ENCODE data around the gene CCDC180.
"Not testable (repeated sequence)": the region's sequence is repeated elsewhere in the genome, so short reads cannot be mapped to it uniquely, and the experiment has no call there.

The CCDC180 gene

GRCh38 chr9:97311798-97312500 lies 4.5 kb downstream of the CCDC180 start:
- DNase-seq = no peak

DNA sequence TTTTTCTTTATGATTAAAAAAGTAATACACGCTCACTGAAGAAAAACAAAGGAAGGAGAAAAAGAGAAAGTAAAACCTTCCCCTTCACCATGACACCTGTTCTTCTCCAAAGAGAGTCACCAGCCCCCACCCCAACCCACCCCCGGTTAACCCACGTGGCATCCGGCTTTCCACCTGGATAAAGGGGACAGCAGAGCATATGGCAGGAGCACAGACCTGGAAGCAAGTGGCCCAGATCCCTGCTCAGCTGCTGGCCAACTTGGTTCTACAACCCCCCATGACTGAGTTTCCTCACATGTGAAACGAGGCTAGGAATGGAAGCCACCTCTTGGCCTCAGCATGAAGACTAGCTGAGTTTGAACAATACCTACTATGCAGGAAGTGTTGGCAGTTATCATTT lies 5.1 kb downstream of the CCDC180 start:
- no peak for DNase-seq

GRCh38 chr9:97313243-97313642 lies 5.8 kb downstream of the CCDC180 start:
- no peak for DNase-seq

DNA sequence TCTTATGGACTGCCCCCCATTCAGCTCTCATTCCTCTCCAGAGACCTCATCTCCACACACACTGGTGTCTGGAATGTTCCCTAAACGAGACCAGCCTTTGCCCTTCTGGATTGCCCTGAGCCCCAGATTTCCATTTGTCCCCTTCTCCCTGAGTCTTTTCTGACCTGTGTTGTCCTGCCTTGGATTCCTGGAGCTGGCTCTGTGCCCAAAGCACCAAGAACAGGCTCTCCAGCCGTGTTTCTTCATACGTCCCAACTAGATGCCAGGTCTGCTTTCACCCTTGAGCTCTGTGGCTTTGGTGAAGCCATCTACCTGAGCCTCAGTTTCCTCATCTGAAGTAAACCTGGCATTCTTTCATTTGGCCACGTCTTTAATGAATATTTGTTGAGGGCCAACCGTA lies 6.3 kb downstream of the CCDC180 start:
- DNase-seq = no peak

DNA sequence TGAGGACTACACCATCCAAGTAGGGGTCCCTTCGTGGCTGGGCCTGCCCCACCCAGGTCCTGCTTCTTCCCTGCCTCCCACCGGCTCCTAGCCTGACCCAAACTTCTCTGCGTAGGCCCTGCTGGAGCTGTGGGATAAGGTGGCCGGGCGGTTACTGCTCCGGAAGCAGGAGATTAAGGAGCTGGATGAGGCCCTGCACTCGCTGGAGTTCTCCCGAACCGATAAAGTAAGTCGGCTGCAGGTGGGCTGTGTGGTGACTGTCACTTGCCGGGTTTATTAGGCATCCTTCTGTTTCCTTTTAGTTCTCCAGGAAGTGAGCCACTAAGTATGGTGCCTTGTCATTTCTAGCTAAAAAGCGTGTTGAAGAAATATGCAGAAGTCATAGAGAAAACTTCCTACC lies 7.0 kb downstream of the CCDC180 start:
- no peak for DNase-seq

DNA sequence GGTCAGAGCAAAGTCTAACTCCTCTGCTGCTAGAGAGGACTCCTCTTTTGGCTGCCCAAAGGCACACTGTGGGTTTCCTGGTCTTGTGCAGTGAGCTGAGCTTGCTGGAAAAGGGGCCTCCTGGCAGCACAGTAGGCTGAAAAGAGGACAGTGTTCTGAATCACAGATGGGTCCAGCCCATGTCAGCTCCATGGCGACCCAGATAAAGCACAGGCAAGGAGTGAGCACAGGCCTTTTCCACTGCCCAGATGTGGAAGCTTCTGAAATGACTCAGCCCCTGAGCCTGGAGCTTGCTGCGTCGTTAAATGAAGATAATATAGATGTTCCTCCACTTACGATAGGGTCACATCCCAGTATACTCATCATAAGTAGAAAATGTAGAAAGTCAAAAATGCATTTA lies 8.1 kb downstream of the CCDC180 start:
- no peak for DNase-seq

GRCh38 chr9:97316904-97317303 lies 9.4 kb downstream of the CCDC180 start:
- no peak for DNase-seq

DNA sequence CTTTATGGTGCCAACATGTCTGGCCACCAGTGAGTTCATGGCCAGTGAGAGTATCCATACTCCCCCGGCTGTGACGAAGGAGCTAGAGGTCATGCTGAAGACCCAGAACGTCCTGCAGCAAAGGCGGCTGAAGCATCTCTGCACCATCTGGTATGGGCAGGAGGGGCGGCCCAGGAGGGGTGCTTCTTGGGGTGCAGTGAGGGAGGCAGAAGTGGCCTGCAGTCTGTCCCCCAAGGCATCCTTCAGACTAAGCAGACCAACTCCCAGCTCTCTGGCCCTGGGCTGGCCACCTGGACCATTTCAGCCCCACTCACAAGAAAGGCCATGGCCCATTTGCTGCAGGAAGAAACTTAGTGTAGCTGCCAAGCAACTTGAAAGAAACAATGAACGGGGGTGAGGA lies 11.0 kb downstream of the CCDC180 start:
- DNase-seq = no peak

DNA sequence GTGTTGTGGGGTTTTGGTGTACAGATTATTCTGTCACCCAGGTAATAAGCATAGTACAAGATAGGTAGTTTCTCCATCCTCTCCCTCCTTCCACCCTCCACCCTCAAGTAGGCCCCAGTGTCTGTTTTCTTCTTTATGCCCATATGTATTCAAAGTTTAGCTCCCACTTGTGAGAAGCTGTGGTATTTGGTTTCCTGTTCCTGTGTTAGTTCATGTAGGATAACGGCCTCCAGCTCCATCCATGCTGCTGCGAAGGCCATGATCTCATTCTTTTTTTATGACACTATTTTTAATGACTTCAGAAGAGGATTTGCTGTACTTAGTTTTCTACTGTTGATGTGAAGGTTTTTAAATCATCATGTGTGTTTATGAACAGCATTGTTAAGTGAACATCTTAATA lies 11.9 kb downstream of the CCDC180 start:
- DNase-seq = no peak

DNA sequence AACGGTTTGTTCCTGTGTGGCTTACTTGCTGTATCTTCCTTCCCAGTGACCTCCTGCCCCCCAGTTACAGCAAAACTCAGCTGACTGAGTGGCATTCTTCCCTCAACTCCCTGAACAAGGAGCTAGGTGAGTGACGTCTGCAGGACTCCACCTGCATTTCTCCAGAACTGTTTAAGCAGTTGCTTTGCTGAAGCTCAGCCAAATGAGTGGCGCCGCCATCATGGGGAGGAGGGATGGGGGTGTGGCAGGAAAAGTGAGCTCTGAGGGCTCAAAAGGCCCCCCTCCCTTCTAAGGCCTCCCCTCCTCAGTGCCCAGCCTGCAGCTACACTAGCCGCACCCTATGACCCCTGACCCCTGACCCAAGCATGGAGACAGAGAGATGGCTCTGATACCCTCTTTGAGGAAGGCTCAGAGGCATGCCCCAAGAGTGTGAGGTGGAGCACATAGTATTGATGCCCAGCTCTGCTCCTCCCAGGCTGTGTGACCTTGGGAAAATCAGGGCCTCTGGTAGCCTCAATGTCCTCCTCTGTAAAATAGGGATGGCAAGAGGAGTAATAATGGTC lies 12.7 kb downstream of the CCDC180 start:
- DNase-seq = no peak

GRCh38 chr9:97321251-97321650 lies 13.8 kb downstream of the CCDC180 start:
- no peak for DNase-seq

GRCh38 chr9:97321691-97322090 lies 14.2 kb downstream of the CCDC180 start:
- DNase-seq = no peak

GRCh38 chr9:97322105-97322504 lies 14.6 kb downstream of the CCDC180 start:
- no peak for DNase-seq

DNA sequence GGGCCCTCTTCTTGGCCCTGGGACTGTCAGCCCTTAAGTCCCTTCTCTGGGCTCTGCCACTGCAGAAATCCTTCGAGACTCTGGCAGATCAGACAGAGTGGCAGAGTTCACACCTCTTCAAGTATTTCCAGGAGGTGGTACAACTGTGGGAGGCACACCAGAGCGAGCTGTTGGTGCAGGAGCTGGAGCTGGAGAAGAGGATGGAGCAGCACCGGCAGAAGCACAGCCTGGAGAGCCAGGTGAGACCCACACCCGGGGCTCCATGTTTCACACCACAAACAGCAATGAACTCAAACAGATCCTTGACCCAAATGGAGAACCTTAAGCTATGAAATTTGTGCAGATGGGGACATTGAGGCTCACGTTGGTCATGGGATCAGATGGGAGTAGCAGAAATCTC lies 17.5 kb downstream of the CCDC180 start:
- no peak for DNase-seq

GRCh38 chr9:97327562-97327961 lies 20.1 kb downstream of the CCDC180 start:
- DNase-seq = no peak

DNA sequence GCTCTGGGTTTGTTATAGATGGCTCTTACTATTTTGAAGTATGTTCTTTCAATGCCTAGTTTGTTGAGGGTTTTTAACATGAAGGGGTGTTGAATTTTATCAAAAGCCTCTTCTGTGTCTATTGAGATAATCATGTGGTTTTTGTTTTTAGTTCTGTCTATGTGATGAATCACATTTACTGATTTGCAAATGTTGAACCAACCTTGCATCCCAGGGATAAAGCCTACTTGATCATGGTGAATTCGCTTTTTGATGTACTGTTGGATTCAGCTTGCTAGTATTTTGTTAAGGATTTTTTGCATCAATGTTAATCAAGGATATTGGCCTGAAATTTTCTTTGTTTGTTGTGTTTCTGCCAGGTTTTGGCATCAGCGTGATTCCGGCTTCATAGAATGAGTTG lies 25.5 kb downstream of the CCDC180 start:
- DNase-seq = no peak

- DNase-seq = not testable (repeated sequence)
These were observed 28.2 kb downstream of the CCDC180 start for GRCh38 chr9:97335622-97336021.

- no peak for DNase-seq
These were observed 41.4 kb downstream of the CCDC180 start for GRCh38 chr9:97348871-97349270.

- DNase-seq = no peak
These were observed 41.9 kb downstream of the CCDC180 start for GRCh38 chr9:97349400-97349799.

DNA sequence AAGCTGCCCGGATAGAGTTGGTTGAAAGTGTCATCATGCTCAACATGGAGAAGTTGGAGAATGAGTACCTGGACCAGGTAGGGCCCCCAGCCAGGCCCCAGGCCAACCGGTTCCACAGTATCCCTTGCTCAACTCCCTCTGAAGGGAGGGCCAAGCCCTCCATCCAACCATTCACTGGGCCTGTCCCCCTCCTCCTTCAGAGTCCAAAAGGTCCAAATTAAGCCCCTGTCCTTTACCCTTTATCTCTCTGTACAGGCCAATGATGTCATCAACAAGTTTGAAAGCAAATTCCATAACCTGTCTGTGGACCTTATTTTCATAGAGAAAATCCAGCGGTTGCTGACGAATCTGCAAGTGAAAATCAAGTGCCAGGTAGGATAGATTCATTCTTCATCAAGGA lies 47.2 kb downstream of the CCDC180 start:
- no peak for DNase-seq

DNA sequence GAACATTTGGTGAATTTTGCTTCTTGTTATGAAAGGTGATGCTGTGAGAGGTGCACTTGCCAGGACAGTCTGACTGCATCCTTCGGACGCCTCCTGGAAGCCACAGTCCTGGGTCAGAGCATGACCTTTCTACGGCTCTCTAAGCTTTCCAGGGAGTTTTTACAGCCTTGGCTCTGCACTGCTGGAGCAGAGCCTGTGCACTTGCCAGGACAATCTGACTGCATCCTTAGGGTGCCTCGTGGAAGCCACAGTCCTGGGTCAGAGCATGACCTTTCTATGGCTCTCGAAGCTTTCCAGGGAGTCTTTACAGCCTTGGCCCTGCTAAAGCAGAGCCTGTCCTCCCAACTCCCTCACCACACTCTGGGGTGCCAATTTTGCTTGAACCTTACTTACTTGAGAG lies 49.6 kb downstream of the CCDC180 start:
- DNase-seq = no peak
